Lung (tissue), 12 donors: ENCODE measurements around the gene FTH1. TPM values are rescaled to one million over a fixed set of nuclear protein-coding genes. Genes with fewer than 3 reads are reported as not detected.

Experiments
- ATAC-seq: fragments of 200-7000 bp; cut with Tn5 transposase; one replicate; pipeline ENCODE4 v1.9.1; 2020; ENCODE audit warnings: moderate number of reproducible peaks; ENCODE audit not compliant: insufficient read depth, low FRiP score
- DNase-seq, 3 donors: peaks; one replicate each; pipeline ENCODE4 v3.0.0-alpha.2; 2013 to 2017
- H3K27ac ChIP-seq, 2 donors: one replicate each; pipeline ENCODE4 v1.5.1; 2013; ENCODE audit warnings: mild to moderate bottlenecking in 2 of 2, moderate library complexity in 2 of 2, control low read depth in 1 of 2, inconsistent platforms in 1 of 2, low read depth in 1 of 2, low read length in 1 of 2
- H3K27me3 ChIP-seq, 3 donors: one replicate each; pipeline ENCODE4 v1.5.1; 2013; ENCODE audit warnings: low read length in 2 of 3; ENCODE audit not compliant: control insufficient read depth in 3 of 3, insufficient read depth in 3 of 3
- H3K36me3 ChIP-seq, 4 donors: one replicate each; pipeline ENCODE4 v1.5.1; 2013; ENCODE audit warnings: low read length in 4 of 4, mild to moderate bottlenecking in 1 of 4, moderate library complexity in 1 of 4; ENCODE audit not compliant: control insufficient read depth in 4 of 4, insufficient read depth in 4 of 4
- H3K4me1 ChIP-seq, 5 donors: one replicate each; pipeline ENCODE4 v1.5.1; 2013; ENCODE audit warnings: low read length in 5 of 5, mild to moderate bottlenecking in 2 of 5, moderate library complexity in 1 of 5; ENCODE audit not compliant: control insufficient read depth in 5 of 5, insufficient read depth in 5 of 5
- H3K4me3 ChIP-seq: one replicate; pipeline ENCODE4 v1.5.1; 2013; ENCODE audit warnings: mild to moderate bottlenecking, control low read depth, moderate library complexity
- H3K9ac ChIP-seq, 2 donors: one replicate each; pipeline ENCODE4 v1.5.1; 2013; ENCODE audit warnings: low read length in 2 of 2, control low read depth in 1 of 2; ENCODE audit not compliant: insufficient read depth in 1 of 2
- H3K9me3 ChIP-seq, 4 donors: one replicate each; pipeline ENCODE4 v1.5.1; 2013; ENCODE audit warnings: low read length in 3 of 4, mild to moderate bottlenecking in 1 of 4, moderate library complexity in 1 of 4; ENCODE audit not compliant: control insufficient read depth in 4 of 4, insufficient read depth in 3 of 4
- CTCF ChIP-seq: IDR thresholded peaks from 2 replicates; pipeline ENCODE4 v1.5.1; 2012; ENCODE audit warnings: mild to moderate bottlenecking; ENCODE audit errors: control extremely low read depth, extremely low read depth
- WGBS, 2 donors: extraction: QIAGEN DNeasy Blood & Tissue Kit; methylation state at CpG; one replicate each; pipeline ENCODE4 v1.1.7; 2013; 5-methylcytosine and 5-hydroxymethylcytosine counted together
- polyA plus RNA-seq, 2 donors: library from polyadenylated mRNA; stranded (reverse); fragments of 200-250 nt; gene quantifications; one replicate each; pipeline ENCODE4 v1.2.1, GENCODE V29; 2013
- total RNA-seq, 2 donors: library from RNA; depleted of rRNA in 1 of 2; stranded (reverse); fragments of >200 nt in 1 of 2; gene quantifications; one replicate each; pipeline ENCODE4 v1.2.1, GENCODE V29; 2014 to 2021
- donor health status: control.
- donor health status: control.
- donor health status: Bipolar disorder and iron deficiency.
- donor health status: healthy.
- donor health status: DM: yes; HTN: yes; CAD: no.

Gene FTH1
- total and polyA plus RNA-seq, 4 donors: 1,737 to 24,273 (median 5,185) TPM

- DNase-seq (no peak), ATAC-seq (no peak)
- no peak for TF ChIP-seq CTCF
- 96 to 97% methylated on average over 4 of the region's 4 CpGs for WGBS, 2 donors
- H3K27ac ChIP-seq: no peak overlapping the region
- no peak overlapping the region for H3K4me3 ChIP-seq
- H3K4me1 ChIP-seq: peaks cover 0 to 3% (median under 1%) of the 10 kb centered on the region in 5 donors
- H3K9me3 ChIP-seq: peaks cover 0 to 2% (median under 1%) of the 10 kb centered on the region in 4 donors
- no peak overlapping the region for H3K9ac ChIP-seq
- H3K27me3 ChIP-seq: no peaks in the 10 kb centered on the region
- H3K36me3 ChIP-seq: no peaks in the 10 kb centered on the region
Measured at GRCh38 chr11:61996933-61997332, 29.5 kb upstream of the FTH1 start.

GRCh38 chr11:61994981-61995380, 27.5 kb upstream of the FTH1 start:
- DNase-seq (no peak), ATAC-seq (no peak)
- no peak overlapping the region for H3K9ac ChIP-seq
- H3K36me3 ChIP-seq: no peaks in the 10 kb centered on the region
- peaks cover 0 to 2% (median under 1%) of the 10 kb centered on the region in 4 donors for H3K9me3 ChIP-seq
- no peak overlapping the region for H3K27ac ChIP-seq
- no peaks in the 10 kb centered on the region for H3K4me1 ChIP-seq
- TF ChIP-seq CTCF: no peak
- WGBS, 2 donors: 88 to 93% methylated on average over 3 of the region's 3 CpGs
- H3K27me3 ChIP-seq: no peaks in the 10 kb centered on the region
- H3K4me3 ChIP-seq: no peak overlapping the region

GRCh38 chr11:61985869-61986268, 18.4 kb upstream of the FTH1 start:
- no peak for TF ChIP-seq CTCF
- peak in 2 of 3 donors; percentile 44 to 73 for DNase-seq
- no peak overlapping the region for H3K27ac ChIP-seq
- no peaks in the 10 kb centered on the region for H3K9me3 ChIP-seq
- no peak overlapping the region for H3K4me3 ChIP-seq
- no peaks in the 10 kb centered on the region for H3K27me3 ChIP-seq
- no peak overlapping the region for H3K9ac ChIP-seq
- peaks cover 0 to 4% (median 0%) of the 10 kb centered on the region in 5 donors for H3K4me1 ChIP-seq
- ATAC-seq: no peak
- WGBS, 2 donors: 72 to 81% methylated on average over 5 of the region's 5 CpGs
- no peaks in the 10 kb centered on the region for H3K36me3 ChIP-seq

GRCh38 chr11:61983419-61983818, 16.0 kb upstream of the FTH1 start:
- TF ChIP-seq CTCF: no peak
- WGBS, 2 donors: 95 to 100% methylated on average over 1 of the region's 1 CpG
- H3K4me1 ChIP-seq: peaks cover 0 to 12% (median 6%) of the 10 kb centered on the region in 5 donors
- no peaks in the 10 kb centered on the region for H3K27me3 ChIP-seq
- DNase-seq (no peak), ATAC-seq (no peak)
- H3K27ac ChIP-seq: peak overlapping the region in 1 of 2 donors; percentile 40
- no peak overlapping the region for H3K4me3 ChIP-seq
- no peaks in the 10 kb centered on the region for H3K9me3 ChIP-seq
- no peak overlapping the region for H3K9ac ChIP-seq
- H3K36me3 ChIP-seq: no peaks in the 10 kb centered on the region
